ENCODE results near the gene RGL1.

Gene RGL1

DNA sequence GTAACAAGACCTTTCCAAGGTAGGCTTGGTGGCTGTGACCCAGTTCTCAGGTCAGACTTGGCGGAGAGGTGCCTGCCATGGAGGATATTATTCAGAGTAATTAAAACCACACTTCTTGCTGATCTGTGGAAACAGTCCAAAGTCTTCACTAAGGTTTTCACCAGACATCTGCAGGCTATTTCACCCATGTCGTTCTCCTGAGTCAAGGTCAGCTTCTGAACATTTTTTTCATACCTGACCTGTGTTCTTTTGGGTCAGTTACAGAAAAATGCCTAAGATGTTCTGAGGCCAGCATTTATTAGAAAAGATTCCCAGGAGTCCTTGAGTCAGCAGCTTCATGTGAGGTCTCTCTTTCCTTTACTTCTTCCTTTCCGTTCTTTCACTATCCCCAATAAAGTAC lies 54.9 kb downstream of the RGL1 start:
- no peak overlapping the region for H3K4me3 ChIP-seq (ENCODE audit: low read depth, low read length)

DNA sequence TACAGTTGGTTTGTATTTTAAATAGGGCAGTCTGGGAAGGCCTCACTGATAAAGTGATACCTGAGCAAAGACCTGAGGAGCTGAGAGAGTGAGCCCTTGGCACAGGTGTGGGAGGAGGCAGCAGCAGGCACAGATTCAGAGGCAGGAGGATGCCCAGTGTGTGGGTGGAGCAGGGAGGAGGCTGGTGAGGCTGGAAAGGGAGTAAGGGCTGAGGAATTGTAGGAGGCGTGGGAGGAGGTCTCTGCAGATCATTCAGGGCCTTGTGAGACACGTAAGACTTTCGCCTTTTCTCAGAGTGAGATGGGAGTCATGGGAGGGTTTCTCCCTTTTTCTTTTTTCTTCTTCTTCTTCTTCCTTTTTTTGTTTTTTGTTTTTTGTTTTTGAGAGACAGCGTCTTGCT lies 58.0 kb downstream of the RGL1 start:
- H3K4me3 ChIP-seq (ENCODE audit: low read depth, low read length) = no peak overlapping the region

DNA sequence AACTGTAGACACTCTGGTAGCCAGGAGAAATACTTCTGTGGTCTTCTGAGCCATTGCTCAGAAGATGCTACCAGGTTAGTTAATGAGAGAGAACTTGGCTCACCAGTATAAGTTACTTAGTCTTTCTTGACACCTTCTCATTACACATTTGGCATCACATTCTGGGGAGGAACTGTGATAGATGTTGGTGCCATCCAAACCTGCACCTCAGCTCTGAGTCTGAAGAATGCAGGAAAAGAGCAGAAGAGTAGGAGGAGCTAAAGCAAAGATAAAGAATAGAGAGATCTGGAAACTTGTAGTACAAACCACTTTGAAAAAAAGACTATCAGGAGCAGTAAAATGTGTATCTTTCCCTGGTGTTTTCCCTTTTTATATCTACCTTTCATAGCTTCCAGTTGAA lies 58.9 kb downstream of the RGL1 start:
- H3K4me3 ChIP-seq (ENCODE audit: low read depth, low read length) = no peak overlapping the region

- no peak overlapping the region for H3K4me3 ChIP-seq (ENCODE audit: low read depth, low read length)
These were observed 59.7 kb downstream of the RGL1 start for GRCh38 chr1:183864611-183865010.

DNA sequence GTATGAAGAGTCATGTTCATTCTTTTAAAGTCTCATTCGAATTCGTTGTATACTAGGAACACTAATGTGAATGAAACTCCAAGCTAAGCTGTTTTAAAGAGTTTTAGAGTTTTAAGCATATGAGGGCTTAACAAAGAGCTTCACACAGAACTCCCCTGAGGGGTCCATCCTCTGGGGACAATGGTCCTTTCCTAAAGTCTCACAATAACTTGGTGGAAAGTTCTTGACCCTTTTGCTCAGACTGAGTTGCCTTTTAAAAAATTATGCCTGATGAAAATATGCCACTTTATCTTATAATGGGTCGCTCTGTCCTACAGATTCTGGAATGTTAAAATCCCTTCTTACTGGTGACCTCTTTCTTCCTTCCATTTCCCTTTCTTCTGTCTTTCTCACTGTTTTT lies 64.3 kb downstream of the RGL1 start:
- H3K4me3 ChIP-seq (ENCODE audit: low read depth, low read length) = no peak overlapping the region

GRCh38 chr1:183869664-183870063 lies 64.7 kb downstream of the RGL1 start:
- no peak overlapping the region for H3K4me3 ChIP-seq (ENCODE audit: low read depth, low read length)

DNA sequence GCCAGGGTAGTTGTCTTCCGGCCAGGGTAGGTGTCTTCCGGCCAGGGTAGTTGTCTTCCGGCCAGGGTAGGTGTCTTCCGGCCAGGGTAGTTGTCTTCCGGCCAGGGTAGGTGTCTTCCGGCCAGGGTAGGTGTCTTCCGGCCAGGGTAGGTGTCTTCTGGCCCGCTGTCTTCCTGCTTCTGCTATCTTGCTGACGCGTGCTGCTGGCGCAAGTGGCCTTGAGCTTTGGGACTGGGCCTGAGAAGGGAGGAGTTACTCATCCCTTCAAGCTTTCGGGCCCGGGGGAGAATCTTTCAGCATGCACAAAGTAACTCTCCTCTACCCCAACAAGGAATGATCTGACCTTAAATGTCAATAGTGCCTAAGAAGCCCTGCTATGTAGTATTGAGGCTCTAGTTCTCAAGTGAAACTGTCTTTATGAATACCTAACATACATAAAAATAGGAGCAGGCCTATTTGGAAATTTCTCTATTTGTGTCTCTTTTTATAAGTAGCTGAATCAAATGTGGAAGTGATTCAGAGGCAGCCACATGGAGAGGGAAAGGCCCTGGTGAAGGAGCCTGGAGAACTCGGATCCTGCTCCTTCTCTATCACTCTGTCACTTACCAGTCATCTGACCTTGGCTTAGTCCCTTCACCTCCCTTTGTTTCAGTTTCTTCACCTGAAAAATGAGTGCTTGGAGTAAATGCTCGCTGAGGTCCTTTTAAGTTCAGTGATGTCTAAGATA lies 65.6 kb downstream of the RGL1 start:
- H3K4me3 ChIP-seq (ENCODE audit: low read depth, low read length) = no peak overlapping the region

DNA sequence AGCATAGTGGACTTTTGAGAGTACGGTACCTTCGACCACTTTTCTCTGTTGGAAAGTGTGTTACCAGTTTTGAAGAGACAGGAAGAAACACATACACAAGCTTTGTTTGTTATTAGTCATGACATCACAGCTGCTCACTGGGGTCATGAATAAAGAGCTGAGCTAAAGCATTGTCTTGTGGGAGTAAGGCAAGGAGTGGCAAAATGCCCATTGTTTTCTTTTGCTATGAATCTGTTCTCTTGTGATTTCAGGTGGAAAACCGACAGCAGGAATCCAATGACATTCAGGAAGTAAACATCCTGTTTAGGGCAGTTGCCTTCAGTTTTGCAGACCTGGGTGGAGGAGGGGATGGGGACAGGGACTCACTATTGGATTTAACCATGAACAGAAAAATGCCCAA lies 66.2 kb downstream of the RGL1 start:
- no peak overlapping the region for H3K4me3 ChIP-seq (ENCODE audit: low read depth, low read length)

DNA sequence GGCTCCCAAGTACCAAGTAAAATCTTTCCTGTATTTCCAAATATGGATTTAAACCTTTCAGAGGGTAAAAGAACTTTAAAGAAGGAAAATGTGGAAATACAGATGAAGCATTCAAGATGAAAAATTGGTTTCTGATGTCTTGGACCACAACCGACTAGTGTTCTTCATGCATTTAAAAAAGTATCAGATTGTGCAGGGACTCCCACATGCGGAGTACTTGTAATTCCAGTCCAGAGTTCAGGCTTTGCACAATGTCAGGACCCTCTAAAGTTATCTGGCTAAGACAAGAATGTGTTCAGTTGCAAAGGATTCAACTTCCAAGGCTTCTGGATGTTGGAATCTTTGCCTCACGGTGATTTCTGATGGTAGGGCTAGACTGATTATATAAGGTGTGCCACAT lies 66.7 kb downstream of the RGL1 start:
- no peak overlapping the region for H3K4me3 ChIP-seq (ENCODE audit: low read depth, low read length)

GRCh38 chr1:183872403-183872802 lies 67.5 kb downstream of the RGL1 start:
- H3K4me3 ChIP-seq (ENCODE audit: low read depth, low read length) = no peak overlapping the region

- H3K4me3 ChIP-seq (ENCODE audit: low read depth, low read length) = no peak overlapping the region
These were observed 68.7 kb downstream of the RGL1 start for GRCh38 chr1:183873642-183874041.

- H3K4me3 ChIP-seq (ENCODE audit: low read depth, low read length) = no peak overlapping the region
These were observed 71.4 kb downstream of the RGL1 start for GRCh38 chr1:183876309-183876708.

DNA sequence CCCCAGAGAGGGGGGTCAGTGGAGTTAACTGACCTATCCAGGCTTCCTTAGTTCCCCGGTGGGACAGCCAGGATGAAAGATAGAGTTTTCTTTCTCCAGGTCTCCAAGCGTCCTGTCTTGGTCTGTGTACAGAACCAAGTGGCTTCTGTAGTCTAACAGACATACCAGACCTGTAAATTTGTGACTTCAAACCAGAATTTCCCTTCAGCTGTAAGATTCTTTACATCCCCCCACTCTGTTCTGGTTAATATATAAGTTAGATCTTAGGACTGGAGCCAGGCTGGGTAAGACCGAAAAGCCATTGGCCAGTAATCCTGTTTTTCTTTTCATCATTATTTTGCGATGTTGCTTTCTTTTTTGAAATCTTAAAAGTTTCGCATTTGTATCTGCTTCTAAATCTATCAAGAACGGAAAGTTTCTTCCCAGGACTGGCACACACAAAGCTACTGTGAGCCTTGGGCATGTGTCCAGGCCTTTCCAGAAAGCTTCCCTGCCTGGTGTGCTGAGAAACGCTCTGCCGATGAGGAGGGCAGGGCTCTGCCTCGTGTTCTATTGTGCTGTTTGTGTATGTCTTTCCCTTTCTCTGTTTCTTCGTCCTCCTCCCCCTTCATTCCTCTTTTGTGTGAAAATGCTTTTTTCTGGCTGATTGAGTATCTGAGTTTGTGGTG lies 72.3 kb downstream of the RGL1 start:
- H3K4me3 ChIP-seq (ENCODE audit: low read depth, low read length) = no peak overlapping the region

DNA sequence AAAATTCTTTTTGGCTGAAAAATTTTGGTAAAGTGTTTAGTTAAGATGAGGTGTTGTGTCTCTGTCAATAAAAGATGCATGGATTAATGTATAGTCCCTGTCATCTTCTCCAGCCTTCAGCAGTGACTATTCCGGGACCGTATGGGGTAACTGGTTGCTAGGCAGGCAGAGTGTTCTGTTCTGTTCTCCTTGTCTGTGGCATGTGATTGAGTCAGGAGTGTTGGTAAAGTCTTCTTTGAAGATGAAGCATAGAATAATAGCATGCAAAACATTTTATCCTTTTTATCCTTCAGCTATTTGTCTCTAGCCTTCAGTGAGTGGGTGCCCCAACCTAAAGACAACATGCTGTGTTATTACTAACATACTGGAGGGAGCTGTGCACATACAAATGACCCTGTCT lies 74.6 kb downstream of the RGL1 start:
- H3K4me3 ChIP-seq (ENCODE audit: low read depth, low read length) = no peak overlapping the region

- no peak overlapping the region for H3K4me3 ChIP-seq (ENCODE audit: low read depth, low read length)
These were observed 75.0 kb downstream of the RGL1 start for GRCh38 chr1:183879966-183880365.

GRCh38 chr1:183880531-183881243 lies 75.8 kb downstream of the RGL1 start:
- no peak overlapping the region for H3K4me3 ChIP-seq (ENCODE audit: low read depth, low read length)

GRCh38 chr1:183881387-183882131 lies 76.6 kb downstream of the RGL1 start:
- no peak overlapping the region for H3K4me3 ChIP-seq (ENCODE audit: low read depth, low read length)

DNA sequence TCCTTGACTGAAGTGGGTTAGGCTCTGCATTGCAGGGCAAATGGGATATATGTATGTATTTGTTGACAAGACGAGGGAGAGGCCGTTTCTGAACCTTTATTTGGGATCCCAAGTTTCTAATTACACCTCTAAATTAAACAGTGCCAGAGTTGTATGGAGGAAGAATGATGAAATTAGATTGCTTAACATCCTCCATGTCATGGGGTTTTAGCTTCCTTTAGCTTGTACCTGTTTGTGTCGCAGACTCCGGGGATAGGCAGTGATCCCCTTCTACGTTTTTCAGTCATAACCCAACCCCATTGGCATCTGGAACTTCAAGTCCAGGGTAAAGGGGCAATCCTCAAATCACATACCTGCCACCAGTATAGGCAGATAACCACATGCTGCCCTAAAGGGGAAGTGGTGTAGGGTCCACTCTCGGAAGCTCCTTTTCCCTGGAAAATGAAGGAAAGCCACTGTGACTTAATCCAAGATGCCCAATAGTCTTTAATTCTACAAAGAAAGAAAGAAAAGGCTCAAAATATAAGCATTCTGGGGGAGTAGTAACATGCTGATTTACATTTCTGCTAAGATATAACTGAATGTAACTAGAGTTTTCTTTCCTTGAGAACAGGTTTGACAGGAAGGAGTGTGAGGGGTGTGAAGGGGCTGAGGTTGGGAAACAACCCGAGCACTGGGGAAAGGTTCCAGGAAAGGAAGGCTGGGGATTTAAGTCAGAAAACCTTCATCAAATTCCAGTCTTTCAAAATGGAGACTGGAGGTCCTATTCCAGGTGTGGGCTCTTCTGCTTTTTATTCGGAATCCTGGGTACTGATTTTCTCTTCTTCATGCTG lies 77.6 kb downstream of the RGL1 start:
- H3K4me3 ChIP-seq (ENCODE audit: low read depth, low read length) = no peak overlapping the region

DNA sequence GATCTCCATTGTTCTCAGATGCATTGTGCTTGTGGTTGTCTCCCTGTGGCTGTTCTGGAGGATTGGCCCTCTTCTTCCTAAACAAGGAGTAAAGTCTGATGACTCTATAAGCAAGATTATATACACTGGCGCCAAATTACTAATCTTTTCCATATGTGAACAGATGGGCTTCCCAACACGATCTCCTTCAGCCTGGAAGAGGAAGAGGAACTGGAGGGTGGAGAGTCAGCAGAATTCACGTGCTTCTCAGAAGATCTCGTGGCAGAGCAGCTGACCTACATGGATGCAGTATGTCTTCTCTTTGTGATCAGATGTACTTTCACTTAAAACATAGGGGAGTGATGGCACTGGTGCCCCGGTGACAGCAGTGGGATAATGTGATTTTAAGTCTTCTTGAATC lies 78.7 kb downstream of the RGL1 start:
- H3K4me3 ChIP-seq (ENCODE audit: low read depth, low read length) = no peak overlapping the region

- no peak overlapping the region for H3K4me3 ChIP-seq (ENCODE audit: low read depth, low read length)
These were observed 79.6 kb downstream of the RGL1 start for GRCh38 chr1:183884526-183884925.

All from iPS-11a (cell line).